ENCODE data around the gene GSN. TPM values are rescaled to one million over a fixed set of nuclear protein-coding genes. Genes with fewer than 3 reads are reported as not detected.

GSN gene
- total RNA-seq, 1 donor from 2014 or later = 291 TPM

GRCh38 chr9:121331992-121332685 is 64.2 kb downstream of the GSN start:
- TF ChIP-seq CTCF (IDR thresholded peaks at IDR 0.05) = peak; percentile 73
- H3K4me1 Mint-ChIP-seq (ENCODE audit: low read depth) = peaks cover 40% of the 10 kb centered on the region
- H3K27me3 Mint-ChIP-seq (ENCODE audit: low read depth) = no peaks in the 10 kb centered on the region
- H3K36me3 Mint-ChIP-seq (ENCODE audit: low read depth) = peaks cover 46% of the 10 kb centered on the region
- peak overlapping the region; percentile 9 for H3K4me3 Mint-ChIP-seq (ENCODE audit: unreplicated experiment)
- no peak for DNase-seq (ENCODE audit: low spot score)
- H3K27ac Mint-ChIP-seq (ENCODE audit: unreplicated experiment) = peak overlapping the region; percentile 88
- H3K9me3 Mint-ChIP-seq (ENCODE audit: low read depth) = no peaks in the 10 kb centered on the region

- Mint-ChIP-seq H3K4me3 (ENCODE audit: unreplicated experiment) (no peak overlapping the region), H3K27me3 (ENCODE audit: low read depth) (no peaks in the 10 kb centered on the region), H3K36me3 (ENCODE audit: low read depth) (peaks cover 45% of the 10 kb centered on the region), H3K9me3 (ENCODE audit: low read depth) (no peaks in the 10 kb centered on the region), H3K4me1 (ENCODE audit: low read depth) (peaks cover 40% of the 10 kb centered on the region), H3K27ac (ENCODE audit: unreplicated experiment) (peak overlapping the region; percentile 77)
- TF ChIP-seq CTCF (IDR thresholded peaks at IDR 0.05) = no peak
- no peak for DNase-seq (ENCODE audit: low spot score)
Measured at GRCh38 chr9:121333950-121334773, 66.2 kb downstream of the GSN start.

GRCh38 chr9:121336665-121337064 is 68.7 kb downstream of the GSN start:
- H3K27ac Mint-ChIP-seq (ENCODE audit: unreplicated experiment) = no peak overlapping the region
- H3K4me1 Mint-ChIP-seq (ENCODE audit: low read depth) = peaks cover 30% of the 10 kb centered on the region
- no peak overlapping the region for H3K4me3 Mint-ChIP-seq (ENCODE audit: unreplicated experiment)
- no peak for TF ChIP-seq CTCF (IDR thresholded peaks at IDR 0.05)
- DNase-seq (ENCODE audit: low spot score) = no peak
- no peaks in the 10 kb centered on the region for H3K9me3 Mint-ChIP-seq (ENCODE audit: low read depth)
- H3K36me3 Mint-ChIP-seq (ENCODE audit: low read depth) = peaks cover 31% of the 10 kb centered on the region
- H3K27me3 Mint-ChIP-seq (ENCODE audit: low read depth) = no peaks in the 10 kb centered on the region

- Mint-ChIP-seq H3K4me3 (ENCODE audit: unreplicated experiment) (no peak overlapping the region), H3K4me1 (ENCODE audit: low read depth) (peaks cover 5% of the 10 kb centered on the region), H3K9me3 (ENCODE audit: low read depth) (no peaks in the 10 kb centered on the region), H3K27me3 (ENCODE audit: low read depth) (no peaks in the 10 kb centered on the region), H3K36me3 (ENCODE audit: low read depth) (peaks cover 17% of the 10 kb centered on the region), H3K27ac (ENCODE audit: unreplicated experiment) (no peak overlapping the region)
- no peak for TF ChIP-seq CTCF (IDR thresholded peaks at IDR 0.05)
- DNase-seq (ENCODE audit: low spot score) = no peak
Measured at GRCh38 chr9:121339437-121339836, 71.5 kb downstream of the GSN start.

- Mint-ChIP-seq H3K27ac (ENCODE audit: unreplicated experiment) (no peak overlapping the region), H3K9me3 (ENCODE audit: low read depth) (no peaks in the 10 kb centered on the region), H3K27me3 (ENCODE audit: low read depth) (no peaks in the 10 kb centered on the region), H3K4me1 (ENCODE audit: low read depth) (peaks cover 9% of the 10 kb centered on the region), H3K36me3 (ENCODE audit: low read depth) (peaks cover 13% of the 10 kb centered on the region), H3K4me3 (ENCODE audit: unreplicated experiment) (no peak overlapping the region)
- DNase-seq (ENCODE audit: low spot score) = no peak
- no peak for TF ChIP-seq CTCF (IDR thresholded peaks at IDR 0.05)
Measured at GRCh38 chr9:121340676-121341392, 72.9 kb downstream of the GSN start.

Measured in chondrocyte (in vitro differentiated cells).